ENCODE data around the gene MCOLN3.

The MCOLN3 gene

DNA sequence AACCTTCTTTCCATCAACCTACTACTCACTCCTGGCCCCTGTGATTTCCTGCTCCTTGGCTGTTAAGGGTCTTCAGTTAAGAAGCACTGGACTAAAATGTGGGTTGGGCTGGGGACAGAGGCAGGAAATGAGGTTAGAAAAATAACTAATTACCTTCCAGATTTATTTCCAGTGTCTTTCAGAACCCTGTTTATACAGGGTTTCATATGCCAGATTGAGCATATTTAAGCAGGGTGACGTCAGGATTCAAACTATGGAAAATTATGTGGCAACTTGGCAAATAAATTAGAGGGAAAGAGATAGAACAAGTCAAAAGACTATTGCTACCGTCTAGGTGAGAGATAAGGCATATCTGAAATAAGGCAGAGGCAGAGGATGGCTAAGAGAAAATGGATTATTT is 11.7 kb upstream of the MCOLN3 start:
- Histone ChIP-seq H3K36me3 (ENCODE audit: control insufficient read depth, insufficient read depth, low read length) (no peaks in the 10 kb centered on the region), H3K4me3 (replicated peaks; ENCODE audit: low read depth, low read length) (no peak overlapping the region), H3K27me3 (replicated peaks; ENCODE audit: control insufficient read depth, insufficient read depth, low read length) (no peaks in the 10 kb centered on the region)
- TF ChIP-seq CTCF (IDR thresholded peaks at IDR 0.05; ENCODE audit: insufficient read depth, low read length, poor library complexity, severe bottlenecking): no peak
- no peak for DNase-seq (ENCODE audit: extremely low read depth, insufficient read length)

DNA sequence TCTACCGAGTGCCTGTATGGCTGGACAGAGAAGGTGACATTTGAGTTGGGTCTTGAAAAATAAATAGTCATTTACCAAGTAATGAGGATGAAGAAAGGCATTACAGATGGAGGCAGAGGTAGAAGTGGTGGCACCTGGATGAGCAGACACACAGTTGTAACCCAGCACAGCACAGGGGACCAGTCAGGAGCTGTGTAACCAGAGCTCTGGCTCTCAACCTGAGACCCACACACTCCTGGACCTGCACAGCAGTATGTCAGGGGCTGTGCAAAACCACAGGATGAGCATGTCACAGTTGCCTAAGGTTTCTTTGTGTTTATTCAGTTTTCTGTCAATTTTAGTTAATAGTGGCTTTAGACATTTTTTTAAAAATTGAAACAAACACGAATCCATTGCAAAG is 11.3 kb upstream of the MCOLN3 start:
- Histone ChIP-seq H3K4me3 (replicated peaks; ENCODE audit: low read depth, low read length) (no peak overlapping the region), H3K36me3 (ENCODE audit: control insufficient read depth, insufficient read depth, low read length) (no peaks in the 10 kb centered on the region)
- no peak for TF ChIP-seq CTCF (IDR thresholded peaks at IDR 0.05; ENCODE audit: insufficient read depth, low read length, poor library complexity, severe bottlenecking)

DNA sequence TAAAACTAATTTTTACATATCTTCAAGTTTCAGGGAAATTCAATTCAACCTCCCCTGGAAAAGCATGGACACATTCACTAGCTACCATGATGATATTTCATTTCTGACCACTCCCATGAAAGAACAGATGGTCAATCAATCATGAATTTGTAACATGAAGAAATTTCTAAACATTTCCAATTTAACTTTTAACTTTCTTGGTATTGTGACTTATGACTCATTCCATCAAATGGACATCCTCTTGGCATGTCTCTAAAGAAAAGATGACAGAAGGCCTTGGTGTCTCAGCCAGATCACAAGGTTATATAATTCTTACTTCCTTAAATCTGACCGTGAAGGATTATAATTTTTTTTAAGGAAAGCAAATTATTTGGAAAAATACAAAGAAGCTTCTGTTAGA is 10.5 kb upstream of the MCOLN3 start:
- no peak overlapping the region for H3K4me3 ChIP-seq (replicated peaks; ENCODE audit: low read depth, low read length)
- no peak for DNase-seq (ENCODE audit: extremely low read depth, insufficient read length)
- H3K36me3 ChIP-seq (ENCODE audit: control insufficient read depth, insufficient read depth, low read length): no peaks in the 10 kb centered on the region
- no peaks in the 10 kb centered on the region for H3K27me3 ChIP-seq (replicated peaks; ENCODE audit: control insufficient read depth, insufficient read depth, low read length)
- TF ChIP-seq CTCF (IDR thresholded peaks at IDR 0.05; ENCODE audit: insufficient read depth, low read length, poor library complexity, severe bottlenecking): no peak

More for the DNA sequence above, 11.3 kb upstream of the MCOLN3 start:
- no peak for DNase-seq (ENCODE audit: extremely low read depth, insufficient read length)
- no peaks in the 10 kb centered on the region for H3K27me3 ChIP-seq (replicated peaks; ENCODE audit: control insufficient read depth, insufficient read depth, low read length)

GRCh38 chr1:85058311-85058710 is 10.0 kb upstream of the MCOLN3 start:
- Histone ChIP-seq H3K4me3 (replicated peaks; ENCODE audit: low read depth, low read length) (no peak overlapping the region), H3K27me3 (replicated peaks; ENCODE audit: control insufficient read depth, insufficient read depth, low read length) (no peaks in the 10 kb centered on the region), H3K36me3 (ENCODE audit: control insufficient read depth, insufficient read depth, low read length) (no peaks in the 10 kb centered on the region)
- DNase-seq (ENCODE audit: extremely low read depth, insufficient read length): no peak
- TF ChIP-seq CTCF (IDR thresholded peaks at IDR 0.05; ENCODE audit: insufficient read depth, low read length, poor library complexity, severe bottlenecking): no peak

DNA sequence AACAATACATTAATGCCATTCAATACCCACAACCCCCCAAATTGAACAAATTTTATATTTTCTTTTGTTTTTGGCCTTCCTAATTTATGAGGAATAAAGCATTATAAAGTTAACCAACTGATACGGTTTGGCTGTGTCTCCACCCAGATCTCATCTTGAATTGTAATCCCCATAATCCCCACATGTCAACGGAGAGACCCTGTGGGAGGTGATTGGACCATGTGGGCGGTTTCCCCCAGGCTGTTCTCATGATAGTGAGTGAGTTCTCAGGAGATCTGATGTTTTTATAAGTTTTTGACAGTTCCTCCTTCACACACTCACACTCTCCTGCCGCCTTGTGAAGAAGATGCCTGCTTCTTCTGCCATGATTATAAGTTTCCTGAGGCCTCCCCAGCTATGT is 6.4 kb upstream of the MCOLN3 start:
- Histone ChIP-seq H3K27me3 (replicated peaks; ENCODE audit: control insufficient read depth, insufficient read depth, low read length) (no peaks in the 10 kb centered on the region), H3K36me3 (ENCODE audit: control insufficient read depth, insufficient read depth, low read length) (no peaks in the 10 kb centered on the region), H3K4me3 (replicated peaks; ENCODE audit: low read depth, low read length) (no peak overlapping the region)
- DNase-seq (ENCODE audit: extremely low read depth, insufficient read length): no peak
- no peak for TF ChIP-seq CTCF (IDR thresholded peaks at IDR 0.05; ENCODE audit: insufficient read depth, low read length, poor library complexity, severe bottlenecking)

GRCh38 chr1:85049735-85050166 is 1.5 kb upstream of the MCOLN3 start:
- Histone ChIP-seq H3K4me3 (replicated peaks; ENCODE audit: low read depth, low read length) (no peak overlapping the region), H3K36me3 (ENCODE audit: control insufficient read depth, insufficient read depth, low read length) (no peaks in the 10 kb centered on the region), H3K27me3 (replicated peaks; ENCODE audit: control insufficient read depth, insufficient read depth, low read length) (no peaks in the 10 kb centered on the region)
- no peak for TF ChIP-seq CTCF (IDR thresholded peaks at IDR 0.05; ENCODE audit: insufficient read depth, low read length, poor library complexity, severe bottlenecking)
- DNase-seq (ENCODE audit: extremely low read depth, insufficient read length): no peak
